Naive thymus-derived CD4-positive, alpha-beta T cell (primary cell): ENCODE measurements around the gene ZSCAN29. TPM values are rescaled to one million over a fixed set of nuclear protein-coding genes. Genes with fewer than 3 reads are reported as not detected.
"Not testable (repeated sequence)": the region's sequence is repeated elsewhere in the genome, so short reads cannot be mapped to it uniquely, and the experiment has no call there.

Experiments used
- ATAC-seq: fragments of 150-1000 bp; cut with Tn5 transposase; 2 replicates; pipeline ENCODE4 v1.10.0; 2021; ENCODE audit warnings: mild to moderate bottlenecking, moderate library complexity
- CTCF ChIA-PET: fragments of 350-600 bp; sonication (Branson Sonifier 250); formaldehyde crosslinking; loops from one replicate; lab custom pipeline; 2021; ENCODE audit warnings: antibody characterized with exemption; lab: Charles Lee
- POLR2A ChIA-PET: fragments of 350-600 bp; sonication (Branson Sonifier 250); formaldehyde crosslinking; loops from one replicate; lab custom pipeline; 2021; ENCODE audit warnings: antibody characterized with exemption, inconsistent platforms; lab: Charles Lee
- DNase-seq, 9 donors: peaks; one replicate each; pipeline versions ENCODE4 v3.0.0 to v3.0.0-alpha.2; 2020 to 2022; ENCODE audit warnings: mixed read lengths in 1 of 9
- H3K27ac ChIP-seq: one replicate; pipeline ENCODE4 v1.7.0; 2013; ENCODE audit warnings: mild to moderate bottlenecking, low read depth, low read length, moderate library complexity
- H3K27me3 ChIP-seq, 2 donors: one replicate each; pipeline ENCODE4 v1.7.0; 2013; ENCODE audit warnings: low read length in 2 of 2, mild to moderate bottlenecking in 2 of 2, moderate library complexity in 2 of 2; ENCODE audit not compliant: control insufficient read depth in 2 of 2, insufficient read depth in 2 of 2
- H3K36me3 ChIP-seq, 3 experiments: 1 replicate in 2 of 3; 2 replicates in 1 of 3; pipeline ENCODE4 v1.7.0; 2013; ENCODE audit warnings: low read length in 3 of 3, mild to moderate bottlenecking in 3 of 3, moderate library complexity in 1 of 3; ENCODE audit not compliant: insufficient read depth in 3 of 3, control insufficient read depth in 2 of 3
- H3K4me1 ChIP-seq, 2 donors: one replicate each; pipeline ENCODE4 v1.7.0; 2013; ENCODE audit warnings: low read length in 2 of 2, mild to moderate bottlenecking in 2 of 2, moderate library complexity in 1 of 2; ENCODE audit not compliant: control insufficient read depth in 2 of 2, insufficient read depth in 2 of 2
- H3K4me3 ChIP-seq: 2 replicates; pipeline ENCODE4 v1.7.0; 2013; ENCODE audit warnings: mild to moderate bottlenecking, low read length
- H3K9me3 ChIP-seq, 3 experiments: 1 replicate in 2 of 3; 2 replicates in 1 of 3; pipeline ENCODE4 v1.7.0; 2013; ENCODE audit warnings: low read length in 3 of 3; ENCODE audit not compliant: control insufficient read depth in 2 of 3
- H3K27ac Mint-ChIP-seq, 9 donors: one replicate each; pipeline ENCODE4 v1.8.0; 2020 to 2022; ENCODE audit warnings: mixed read lengths in 9 of 9, mild to moderate bottlenecking in 8 of 9, moderate library complexity in 5 of 9, inconsistent platforms in 2 of 9
- H3K27me3 Mint-ChIP-seq, 5 donors: one replicate each; pipeline ENCODE4 v1.8.0; 2021 to 2022; ENCODE audit warnings: mixed read lengths in 5 of 5, mild to moderate bottlenecking in 1 of 5
- H3K36me3 Mint-ChIP-seq, 5 donors: one replicate each; pipeline ENCODE4 v1.8.0; 2020 to 2022; ENCODE audit warnings: mixed read lengths in 5 of 5, mild to moderate bottlenecking in 3 of 5, inconsistent platforms in 1 of 5
- H3K4me1 Mint-ChIP-seq, 7 donors: one replicate each; pipeline ENCODE4 v1.8.0; 2020 to 2022; ENCODE audit warnings: mixed read lengths in 7 of 7, mild to moderate bottlenecking in 3 of 7, inconsistent platforms in 1 of 7
- H3K4me3 Mint-ChIP-seq, 10 donors: one replicate each; pipeline ENCODE4 v1.8.0; 2020 to 2022; ENCODE audit warnings: mild to moderate bottlenecking in 10 of 10, mixed read lengths in 10 of 10, moderate library complexity in 6 of 10, inconsistent platforms in 2 of 10
- H3K9me3 Mint-ChIP-seq, 11 donors: one replicate each; pipeline ENCODE4 v1.8.0; 2020 to 2022; ENCODE audit warnings: mixed read lengths in 11 of 11, mild to moderate bottlenecking in 4 of 11, inconsistent platforms in 1 of 11, moderate library complexity in 1 of 11
- intact Hi-C, 2 donors: fragments of 100-400 bp; cut with micrococcal nuclease; formaldehyde crosslinking; loops; one replicate each; pipeline ENCODE4 v1.15.1; 2023
- polyA plus RNA-seq, 2 donors: library from polyadenylated mRNA; unstranded; fragments of 300-500 nt; fragmentation: Illumina TruSeq; gene quantifications; one replicate each; pipeline ENCODE4 v1.2.3, GENCODE V29; 2021
- total RNA-seq, 6 experiments: library from RNA in 5 of 6; stranded (reverse) in 5 of 6; gene quantifications; 1 replicate in 5 of 6; 2 replicates in 1 of 6; pipeline ENCODE4 v1.2.3 and lab custom pipeline; 2021 to 2026

The ZSCAN29 gene
- total and polyA plus RNA-seq, 7 experiments from 2014 or later: 3.1 to 36.9 (median 16.2) TPM

DNA sequence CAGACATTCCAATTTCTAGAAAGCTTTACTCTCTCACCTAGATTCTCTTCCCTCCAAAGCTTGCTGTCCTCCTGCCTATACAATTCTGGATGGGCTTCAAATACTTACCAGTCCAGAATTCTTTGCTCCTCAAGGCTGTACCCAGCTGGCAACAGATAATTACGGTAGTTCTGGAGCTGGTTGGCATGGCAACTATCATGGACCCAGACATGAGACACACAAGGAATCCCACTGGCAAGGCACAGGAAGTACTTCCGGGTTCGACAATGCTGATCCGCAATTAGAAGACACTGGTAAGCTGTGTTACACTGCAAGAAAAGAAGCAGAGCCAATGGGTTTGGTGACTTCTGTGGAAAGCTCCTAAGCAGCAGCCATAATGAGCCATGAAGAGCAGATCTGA is 37.9 kb upstream of the ZSCAN29 start:
- H3K36me3 ChIP-seq: peaks cover 8 to 77% (median 20%) of the 10 kb centered on the region in 3 experiments
- H3K27ac ChIP-seq: no peak overlapping the region
- ChIA-PET POLR2A (interaction anchor here (0.6 kb wide), 1 partner anchor 9 kb away, joined by 4 read pairs; no protein-coding TSS in a partner anchor), CTCF (interaction anchor here (0.6 kb wide), 1 partner anchor 34 kb away, joined by 4 read pairs; no protein-coding TSS in a partner anchor)
- no peaks in the 10 kb centered on the region for H3K9me3 ChIP-seq
- Mint-ChIP-seq H3K4me3 (no peak overlapping the region), H3K27ac (peak overlapping the region in 6 of 9 donors; percentile 10 to 48 (median 28)), H3K36me3 (peaks cover 29 to 64% (median 40%) of the 10 kb centered on the region in 5 donors), H3K27me3 (no peaks in the 10 kb centered on the region), H3K4me1 (peaks cover 2 to 13% (median 5%) of the 10 kb centered on the region in 7 donors), H3K9me3 (no peaks in the 10 kb centered on the region)
- DNase-seq (no peak), ATAC-seq (no peak)
- H3K27me3 ChIP-seq: no peaks in the 10 kb centered on the region
- no peaks in the 10 kb centered on the region for H3K4me1 ChIP-seq
- no peak overlapping the region for H3K4me3 ChIP-seq
- intact Hi-C loops: no loop called here

DNA sequence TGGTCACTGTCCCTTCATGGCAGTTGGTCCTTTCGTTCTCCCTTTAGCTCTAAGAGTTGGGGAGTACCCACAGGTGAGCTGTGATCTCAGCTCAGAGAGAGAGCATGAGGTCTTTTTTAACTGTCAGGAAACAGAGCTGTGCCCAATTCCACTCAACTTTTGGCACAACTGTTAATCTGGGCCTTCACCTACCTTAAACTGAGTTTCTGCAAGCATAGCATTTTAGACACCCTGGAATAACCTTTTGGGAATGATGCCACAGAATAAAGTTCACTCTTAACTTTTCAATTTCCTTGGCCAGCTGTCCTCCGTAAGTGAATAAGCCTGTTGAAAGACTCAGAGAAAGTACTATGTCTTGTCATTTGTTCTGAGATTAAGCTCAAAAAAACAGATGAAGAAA is 36.0 kb upstream of the ZSCAN29 start:
- no peaks in the 10 kb centered on the region for H3K9me3 Mint-ChIP-seq
- H3K4me3 Mint-ChIP-seq: no peak overlapping the region
- H3K36me3 Mint-ChIP-seq: peaks cover 30 to 71% (median 39%) of the 10 kb centered on the region in 5 donors
- peak overlapping the region in 3 of 9 donors; percentile 2 to 47 (median 5) for H3K27ac Mint-ChIP-seq
- POLR2A ChIA-PET: no interaction called here
- CTCF ChIA-PET: no interaction called here
- peaks cover 8 to 76% (median 16%) of the 10 kb centered on the region in 3 experiments for H3K36me3 ChIP-seq
- peaks cover 4 to 14% (median 7%) of the 10 kb centered on the region in 7 donors for H3K4me1 Mint-ChIP-seq
- ATAC-seq (no peak), DNase-seq (no peak)
- H3K9me3 ChIP-seq: no peaks in the 10 kb centered on the region
- H3K4me1 ChIP-seq: no peaks in the 10 kb centered on the region
- no peaks in the 10 kb centered on the region for H3K27me3 Mint-ChIP-seq
- no peak overlapping the region for H3K4me3 ChIP-seq
- intact Hi-C loops: no loop called here
- no peak overlapping the region for H3K27ac ChIP-seq
- no peaks in the 10 kb centered on the region for H3K27me3 ChIP-seq

DNA sequence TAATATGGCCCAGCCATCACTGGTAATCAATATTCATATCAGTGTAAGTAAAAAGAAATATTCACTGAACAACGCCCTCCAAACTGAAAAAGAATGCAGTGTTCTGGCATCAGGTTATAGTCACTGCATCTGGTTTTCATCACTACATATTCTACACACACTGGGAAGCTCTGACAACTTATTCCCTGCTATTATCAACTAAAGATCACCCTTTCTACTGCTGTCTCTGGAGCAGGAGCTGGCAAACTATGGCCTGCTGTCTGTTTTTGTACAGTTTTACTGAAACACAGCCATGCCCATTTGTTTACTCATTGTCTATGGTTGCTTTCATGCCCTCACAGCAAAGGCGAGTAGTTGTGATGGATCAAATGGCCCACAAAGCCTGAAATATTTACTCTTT is 35.3 kb upstream of the ZSCAN29 start:
- H3K4me3 ChIP-seq: no peak overlapping the region
- DNase-seq (no peak), ATAC-seq (no peak)
- H3K27ac ChIP-seq: no peak overlapping the region
- H3K36me3 ChIP-seq: peaks cover 8 to 80% (median 19%) of the 10 kb centered on the region in 3 experiments
- intact Hi-C loops: no loop called here
- H3K27me3 ChIP-seq: no peaks in the 10 kb centered on the region
- no peak overlapping the region for H3K4me3 Mint-ChIP-seq
- no peaks in the 10 kb centered on the region for H3K9me3 Mint-ChIP-seq
- H3K27me3 Mint-ChIP-seq: no peaks in the 10 kb centered on the region
- ChIA-PET POLR2A (no interaction called here), CTCF (no interaction called here)
- peaks cover 33 to 71% (median 41%) of the 10 kb centered on the region in 5 donors for H3K36me3 Mint-ChIP-seq
- peaks cover 0 to 14% (median 7%) of the 10 kb centered on the region in 7 donors for H3K4me1 Mint-ChIP-seq
- peak overlapping the region in 2 of 9 donors; percentile 33 to 34 for H3K27ac Mint-ChIP-seq
- no peaks in the 10 kb centered on the region for H3K4me1 ChIP-seq
- H3K9me3 ChIP-seq: no peaks in the 10 kb centered on the region

DNA sequence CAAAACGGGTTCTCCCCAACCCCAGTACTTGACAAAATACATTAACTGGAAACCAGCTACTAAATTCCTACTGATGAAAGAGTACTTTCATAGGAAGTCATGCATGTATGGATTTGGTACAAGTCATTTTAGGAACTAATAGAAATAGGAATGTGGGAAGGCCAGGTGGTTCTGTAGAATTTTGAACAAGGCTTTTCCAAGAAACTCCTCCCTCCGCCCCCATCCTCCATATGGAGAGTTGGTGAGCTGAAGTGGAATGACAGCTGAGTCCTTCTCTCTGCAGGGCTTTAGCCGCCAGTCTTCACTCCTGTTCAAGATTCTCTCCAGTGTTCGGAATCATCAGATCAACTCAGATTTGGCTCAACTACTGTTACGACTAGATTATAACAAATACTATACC is 33.3 kb upstream of the ZSCAN29 start:
- H3K27me3 ChIP-seq: no peaks in the 10 kb centered on the region
- H3K36me3 ChIP-seq: peaks cover 0 to 85% (median 14%) of the 10 kb centered on the region in 3 experiments
- Mint-ChIP-seq H3K27me3 (no peaks in the 10 kb centered on the region), H3K36me3 (peaks cover 29 to 59% (median 36%) of the 10 kb centered on the region in 5 donors), H3K9me3 (no peaks in the 10 kb centered on the region), H3K27ac (peak overlapping the region in 5 of 9 donors; percentile 5 to 81 (median 27)), H3K4me1 (peaks cover 0 to 14% (median 7%) of the 10 kb centered on the region in 7 donors), H3K4me3 (no peak overlapping the region)
- H3K4me3 ChIP-seq: no peak overlapping the region
- ChIA-PET POLR2A (no interaction called here), CTCF (no interaction called here)
- ATAC-seq: no peak
- H3K27ac ChIP-seq: no peak overlapping the region
- no peaks in the 10 kb centered on the region for H3K9me3 ChIP-seq
- DNase-seq: no peak
- intact Hi-C loops: no loop called here
- no peaks in the 10 kb centered on the region for H3K4me1 ChIP-seq

GRCh38 chr15:43403616-43404015 is 32.8 kb upstream of the ZSCAN29 start:
- CTCF ChIA-PET: no interaction called here
- Mint-ChIP-seq H3K9me3 (no peaks in the 10 kb centered on the region), H3K4me3 (no peak overlapping the region), H3K4me1 (peaks cover 0 to 14% (median 7%) of the 10 kb centered on the region in 7 donors), H3K27me3 (no peaks in the 10 kb centered on the region), H3K27ac (peak overlapping the region in 5 of 9 donors; percentile 7 to 81 (median 30)), H3K36me3 (peaks cover 28 to 59% (median 33%) of the 10 kb centered on the region in 5 donors)
- intact Hi-C loops: no loop called here
- H3K27ac ChIP-seq: no peak overlapping the region
- H3K27me3 ChIP-seq: no peaks in the 10 kb centered on the region
- no peaks in the 10 kb centered on the region for H3K9me3 ChIP-seq
- no peaks in the 10 kb centered on the region for H3K4me1 ChIP-seq
- POLR2A ChIA-PET: interaction anchor here (0.7 kb wide), 1 partner anchor 1890 kb away, joined by 3 read pairs; no protein-coding TSS in a partner anchor
- H3K36me3 ChIP-seq: peaks cover 0 to 85% (median 14%) of the 10 kb centered on the region in 3 experiments
- no peak for DNase-seq
- ATAC-seq: no peak
- H3K4me3 ChIP-seq: no peak overlapping the region

DNA sequence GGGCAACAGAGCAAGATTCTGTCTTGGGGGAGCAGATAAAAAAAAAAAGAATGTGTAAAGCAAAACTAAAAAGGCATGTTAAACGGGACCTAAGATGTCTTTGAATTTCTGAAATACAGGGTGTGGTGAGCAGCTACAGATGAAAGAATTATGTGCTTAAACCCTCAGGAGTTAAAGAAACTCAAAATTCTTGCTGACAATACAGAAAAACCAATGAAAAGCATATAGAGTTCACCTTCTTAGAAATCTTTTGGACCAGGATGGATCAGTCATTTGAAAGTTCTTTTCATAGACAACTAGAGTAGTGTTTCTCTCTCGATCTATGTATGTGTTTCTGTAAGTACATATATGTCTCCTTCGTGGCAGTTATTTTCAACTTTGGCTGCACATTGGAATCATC is 31.4 kb upstream of the ZSCAN29 start:
- no peaks in the 10 kb centered on the region for H3K27me3 ChIP-seq
- no peaks in the 10 kb centered on the region for H3K27me3 Mint-ChIP-seq
- no peak overlapping the region for H3K4me3 ChIP-seq
- no peaks in the 10 kb centered on the region for H3K9me3 ChIP-seq
- POLR2A ChIA-PET: interaction anchor here (0.6 to 0.7 kb wide), 2 partner anchors 59 to 323 kb away, joined by 3 to 4 read pairs; no protein-coding TSS in a partner anchor
- DNase-seq: no peak
- no peaks in the 10 kb centered on the region for H3K4me1 ChIP-seq
- intact Hi-C loops: no loop called here
- no peak for ATAC-seq
- peaks cover 21 to 57% (median 30%) of the 10 kb centered on the region in 5 donors for H3K36me3 Mint-ChIP-seq
- peaks cover 0 to 14% (median 7%) of the 10 kb centered on the region in 7 donors for H3K4me1 Mint-ChIP-seq
- no peaks in the 10 kb centered on the region for H3K9me3 Mint-ChIP-seq
- CTCF ChIA-PET: no interaction called here
- H3K4me3 Mint-ChIP-seq: no peak overlapping the region
- peak overlapping the region in 2 of 9 donors; percentile 7 to 37 for H3K27ac Mint-ChIP-seq
- H3K36me3 ChIP-seq: peaks cover 0 to 85% (median 11%) of the 10 kb centered on the region in 3 experiments
- H3K27ac ChIP-seq: no peak overlapping the region

- H3K4me3 ChIP-seq, H3K4me3 Mint-ChIP-seq, ATAC-seq, H3K4me1 ChIP-seq, H3K9me3 Mint-ChIP-seq, H3K9me3 ChIP-seq, H3K27me3 ChIP-seq, H3K27ac ChIP-seq, intact Hi-C loops, POLR2A ChIA-PET, CTCF ChIA-PET, DNase-seq, H3K27me3 Mint-ChIP-seq: not testable (repeated sequence)
- peak overlapping the region in 1 of 9 donors; percentile 41 for H3K27ac Mint-ChIP-seq
- H3K36me3 Mint-ChIP-seq: peaks cover 22 to 60% (median 38%) of the 10 kb centered on the region in 5 donors
- peaks cover 0 to 16% (median 2%) of the 10 kb centered on the region in 7 donors for H3K4me1 Mint-ChIP-seq
- H3K36me3 ChIP-seq: peaks cover 5 to 59% (median 6%) of the 10 kb centered on the region in 3 experiments
Measured at GRCh38 chr15:43393592-43393991, 22.7 kb upstream of the ZSCAN29 start.
